NOMO-1 (cell line): ENCODE measurements around the gene TAF10.

ENCODE experiments used
- DNase-seq, 2 experiments: peaks; one replicate each; lab custom pipeline; 2025; ENCODE audit not compliant: unreplicated experiment in 2 of 2; lab: John Stamatoyannopoulos, UW

The TAF10 gene

GRCh38 chr11:6625832-6626420 lies 13.9 kb upstream of the TAF10 start:
- no peak for DNase-seq

- no peak for DNase-seq
Observed at GRCh38 chr11:6625156-6625831, 13.3 kb upstream of the TAF10 start.

- no peak for DNase-seq
Observed at GRCh38 chr11:6623391-6624363, 11.7 kb upstream of the TAF10 start.

GRCh38 chr11:6622261-6623171 lies 10.5 kb upstream of the TAF10 start:
- no peak for DNase-seq

- DNase-seq: no peak
Observed at GRCh38 chr11:6621711-6622211, 9.7 kb upstream of the TAF10 start.

- no peak for DNase-seq
Observed at GRCh38 chr11:6620636-6621035, 8.6 kb upstream of the TAF10 start.

GRCh38 chr11:6619004-6619745 lies 7.2 kb upstream of the TAF10 start, which contains the start of gene TPP1:
Gene TPP1 (minus strand): TSS chr11:6619422. CDS start chr11:6619400, 22 bp downstream.
- peak; percentile 89 to 90 for DNase-seq

- peak; percentile 71 to 74 for DNase-seq
Observed at GRCh38 chr11:6618117-6619003, 6.3 kb upstream of the TAF10 start.

- DNase-seq: peak; percentile 21 to 25
Observed at GRCh38 chr11:6617315-6617781, 5.3 kb upstream of the TAF10 start.

GRCh38 chr11:6616596-6617250 lies 4.7 kb upstream of the TAF10 start:
- no peak for DNase-seq

- DNase-seq: no peak
Observed at GRCh38 chr11:6615882-6616585, 4.0 kb upstream of the TAF10 start.

- no peak for DNase-seq
Observed at GRCh38 chr11:6615046-6615445, 3.0 kb upstream of the TAF10 start.

- no peak for DNase-seq
Observed at GRCh38 chr11:6614446-6614845, 2.4 kb upstream of the TAF10 start.

GRCh38 chr11:6613496-6613895 lies 1.5 kb upstream of the TAF10 start:
- DNase-seq: no peak

- no peak for DNase-seq
Observed at GRCh38 chr11:6611963-6612212, 128 bp downstream of the TAF10 start.

- no peak for DNase-seq
Observed at GRCh38 chr11:6611092-6611962, 689 bp downstream of the TAF10 start.

GRCh38 chr11:6610591-6610990 lies 1.4 kb downstream of the TAF10 start:
- DNase-seq: no peak
